Measurements from ENCODE around the gene TBC1D2. TPM values are rescaled to one million over a fixed set of nuclear protein-coding genes. Genes with fewer than 3 reads are reported as not detected.
"Not testable (repeated sequence)": the region's sequence is repeated elsewhere in the genome, so short reads cannot be mapped to it uniquely, and the experiment has no call there.

TBC1D2 gene
- total RNA-seq, 1 donor from 2014 or later = 20.2 TPM

DNA sequence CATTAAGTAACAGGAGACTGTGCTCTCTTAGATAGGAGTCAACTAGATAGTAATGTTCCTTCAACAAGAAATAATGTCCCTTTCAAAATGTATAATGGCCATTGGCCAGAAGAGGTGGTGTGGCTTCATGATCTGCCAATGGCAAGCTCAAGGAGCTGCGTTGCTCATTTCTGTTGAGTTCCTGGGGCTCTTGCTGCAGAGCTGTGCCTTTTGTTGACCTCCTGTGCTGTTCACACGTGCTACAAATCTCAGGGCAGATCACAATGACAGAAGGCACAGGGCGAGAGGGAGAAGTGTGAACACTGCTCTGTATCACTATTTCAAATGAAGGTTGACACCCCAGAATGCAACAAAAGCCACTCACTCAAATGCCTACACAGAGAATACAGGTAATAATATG, 16.0 kb upstream of the TBC1D2 start:
- DNase-seq (ENCODE audit: low read depth) = peak; percentile 53

DNA sequence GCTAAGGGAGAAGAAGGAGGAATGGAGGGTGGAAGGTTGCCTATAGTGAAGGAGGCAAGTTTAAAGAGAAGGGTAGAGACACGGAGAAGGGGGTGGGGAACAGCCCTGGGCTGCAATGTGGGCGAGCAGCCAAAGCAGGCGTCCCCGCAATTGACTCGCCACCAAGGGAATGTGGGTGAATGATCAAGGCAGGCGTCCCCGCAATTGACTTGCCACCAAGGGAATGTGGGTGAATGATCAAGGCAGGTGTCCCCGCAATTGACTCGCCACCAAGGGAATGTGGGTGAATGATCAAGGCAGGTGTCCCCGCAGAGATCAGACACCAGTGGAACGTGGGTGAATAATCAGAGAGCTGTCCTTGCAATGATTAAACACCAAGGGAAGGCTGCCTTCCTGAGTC, 14.8 kb upstream of the TBC1D2 start:
- DNase-seq (ENCODE audit: low read depth) = peak; percentile 91

DNA sequence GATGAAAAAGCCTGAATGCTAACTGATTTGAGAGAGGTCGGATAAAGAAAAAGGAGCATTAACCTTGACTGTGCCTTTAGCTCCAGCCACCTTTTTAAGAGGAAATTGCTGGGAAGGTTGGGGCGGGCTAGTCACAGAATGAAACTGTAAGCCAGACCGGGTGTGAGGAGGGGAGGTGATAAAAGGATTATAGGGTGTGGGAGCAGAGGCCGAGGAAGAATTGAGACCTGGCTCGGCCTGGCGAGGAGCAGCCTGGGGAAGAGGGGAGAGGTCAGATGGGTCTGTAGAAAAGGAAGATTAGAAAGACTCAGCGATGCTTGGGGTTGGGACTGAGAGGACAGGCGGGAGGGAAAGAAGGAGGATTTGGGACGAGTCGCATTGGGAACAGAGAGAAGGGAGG, 14.2 kb upstream of the TBC1D2 start:
- DNase-seq (ENCODE audit: low read depth) = not testable (repeated sequence)

DNA sequence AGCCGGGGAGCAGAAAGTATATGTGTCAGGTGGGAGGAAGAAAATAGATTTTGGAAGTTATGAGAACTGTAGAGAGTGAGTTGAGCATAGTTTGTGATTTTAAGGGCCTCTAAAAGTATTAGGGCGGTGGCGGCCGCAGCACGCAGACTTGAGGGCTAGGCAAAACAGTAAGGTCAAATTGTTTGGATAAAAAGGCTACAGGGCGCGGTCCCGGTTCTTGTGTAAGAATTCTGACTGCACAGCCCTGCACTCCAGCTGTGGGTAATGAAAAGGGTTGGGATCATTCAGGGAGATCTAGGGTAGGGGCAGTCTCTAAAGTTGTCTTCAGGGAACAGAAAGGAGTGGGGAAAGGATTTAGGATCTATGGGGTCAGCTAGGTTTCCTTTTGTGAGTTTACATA, 12.1 kb upstream of the TBC1D2 start:
- DNase-seq (ENCODE audit: low read depth) = not testable (repeated sequence)

DNA sequence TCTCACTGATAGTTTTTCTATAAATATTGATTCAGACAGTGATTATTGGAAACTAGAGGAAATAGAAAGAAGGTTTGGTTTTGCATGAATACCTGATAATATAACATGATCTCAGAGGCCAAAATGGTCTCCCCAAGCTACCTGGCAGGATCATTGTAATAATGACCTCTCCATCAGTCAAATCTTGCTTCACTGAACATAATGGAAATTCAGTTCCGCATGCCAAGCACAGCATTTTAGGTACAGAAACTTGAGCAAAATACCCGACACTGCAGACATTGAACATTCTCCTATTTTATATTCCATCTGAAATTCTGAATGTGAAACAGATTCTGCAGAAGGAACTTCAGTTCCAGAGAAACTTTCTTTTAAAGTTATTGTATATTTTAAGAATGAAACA, 9.1 kb upstream of the TBC1D2 start:
- DNase-seq (ENCODE audit: low read depth) = no peak

DNA sequence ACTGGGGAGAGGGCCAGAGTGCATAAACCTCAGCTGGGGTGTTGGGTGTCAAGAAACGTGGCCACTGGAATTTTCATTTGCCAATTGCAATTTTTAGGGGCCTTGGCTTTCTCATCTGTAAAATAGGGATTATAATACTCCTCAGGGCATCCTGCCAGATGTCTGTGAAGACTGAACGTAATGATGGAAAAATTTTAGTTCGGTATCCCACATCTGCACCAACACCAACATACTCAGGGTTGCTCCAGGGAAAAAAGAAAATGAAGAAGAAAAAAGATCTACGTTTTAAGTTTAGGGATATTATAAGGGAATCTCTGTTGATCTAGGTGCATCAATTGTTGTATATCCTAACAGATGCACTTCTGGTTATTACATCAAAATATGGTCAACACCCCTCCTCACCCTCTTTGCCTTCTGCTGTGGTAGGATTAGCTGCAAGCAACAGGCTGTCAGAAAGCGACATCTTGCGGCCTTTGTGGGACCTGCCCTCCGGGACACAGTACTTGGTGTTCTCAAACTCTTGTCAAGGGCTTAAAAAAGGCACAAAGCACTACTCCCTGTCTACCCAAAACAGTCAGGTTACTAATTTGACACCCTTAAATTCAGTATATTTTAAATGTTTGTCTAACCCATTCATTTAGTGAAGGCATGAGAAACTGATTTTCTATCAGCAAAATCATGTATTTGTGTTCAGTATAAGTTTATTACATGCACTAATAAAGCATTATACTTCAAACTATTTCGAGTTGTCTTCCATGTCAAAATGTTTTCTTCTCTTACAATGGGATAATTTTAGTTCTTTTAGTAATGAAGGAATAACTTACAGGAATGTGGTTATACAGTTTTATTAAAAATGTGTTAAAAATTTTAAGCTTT, 8.3 kb upstream of the TBC1D2 start:
- DNase-seq (ENCODE audit: low read depth) = peak; percentile 88

DNA sequence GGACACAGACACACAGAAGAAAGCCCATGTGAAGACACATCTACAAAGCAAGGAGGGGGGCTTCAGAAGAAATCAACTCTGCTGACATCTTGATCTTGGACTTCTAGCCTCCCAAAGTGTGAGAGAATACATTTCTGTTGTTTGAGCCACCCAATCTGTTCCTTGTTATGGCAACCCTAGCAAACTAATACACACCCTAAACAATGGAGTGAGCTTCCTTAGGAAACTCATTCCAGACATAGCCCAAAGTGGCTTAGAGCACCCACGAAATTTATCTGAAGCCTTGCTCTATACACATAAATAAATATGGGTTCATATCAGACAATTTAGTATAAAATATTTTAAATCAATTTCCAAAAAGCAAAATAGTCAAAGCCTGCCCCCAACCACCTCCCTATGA, 7.6 kb upstream of the TBC1D2 start:
- peak; percentile 48 for DNase-seq (ENCODE audit: low read depth)

DNA sequence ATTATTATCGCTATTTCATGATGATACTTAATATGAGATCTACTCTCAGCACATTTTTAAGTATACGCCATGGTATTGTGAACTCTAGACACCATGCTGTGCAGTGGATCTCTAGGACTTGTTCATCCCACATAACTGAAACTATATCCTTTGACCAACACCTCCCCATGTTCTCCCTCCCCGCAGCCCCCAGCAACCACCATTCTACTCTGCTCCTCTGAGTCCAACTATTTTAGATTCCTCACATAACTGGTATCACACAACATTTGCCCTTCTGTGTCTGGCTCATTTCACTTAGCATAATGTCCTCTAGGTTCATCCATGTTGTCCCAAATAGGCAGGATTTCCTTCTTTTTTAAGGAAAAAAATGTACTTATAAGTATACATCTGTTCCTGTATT, 6.6 kb upstream of the TBC1D2 start:
- DNase-seq (ENCODE audit: low read depth) = peak; percentile 87

DNA sequence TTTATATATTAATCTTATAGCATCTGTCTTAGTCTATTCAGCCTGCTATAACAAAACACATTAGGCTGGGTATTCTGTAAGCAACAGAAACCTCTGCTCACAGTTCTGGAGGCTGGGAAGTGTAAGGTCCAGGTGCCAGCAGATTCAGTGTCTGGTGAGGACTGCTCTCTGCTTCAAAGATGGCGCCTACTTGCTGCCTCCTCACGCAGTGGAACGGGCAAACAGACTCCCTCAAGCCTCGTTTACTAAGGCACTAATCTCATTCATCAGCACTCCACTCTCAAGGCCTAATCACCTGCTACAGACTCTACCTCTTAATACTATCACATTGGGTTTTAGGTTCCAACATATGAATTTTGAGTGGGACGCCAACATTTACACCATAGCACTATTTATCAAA, 5.2 kb upstream of the TBC1D2 start:
- DNase-seq (ENCODE audit: low read depth) = no peak

DNA sequence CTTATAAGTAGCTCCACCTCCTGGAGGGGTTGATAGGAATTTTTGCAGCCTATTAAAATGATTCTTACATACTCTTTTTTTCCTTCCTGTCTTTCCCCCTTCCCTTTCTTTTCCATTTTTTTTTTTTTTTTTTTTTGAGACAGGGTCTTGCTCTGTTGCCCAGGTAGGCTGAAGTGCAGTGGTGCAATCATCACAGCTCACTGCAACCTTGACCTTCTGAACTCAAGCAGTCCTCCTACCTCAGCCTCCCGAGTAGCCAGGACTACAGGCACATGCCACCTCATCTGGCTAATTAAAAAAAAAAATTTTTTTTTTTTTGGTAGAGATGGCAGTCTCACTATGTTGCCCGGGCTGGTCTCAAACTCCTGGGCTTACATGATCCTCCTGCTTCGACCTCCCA, 4.3 kb upstream of the TBC1D2 start:
- no peak for DNase-seq (ENCODE audit: low read depth)

DNA sequence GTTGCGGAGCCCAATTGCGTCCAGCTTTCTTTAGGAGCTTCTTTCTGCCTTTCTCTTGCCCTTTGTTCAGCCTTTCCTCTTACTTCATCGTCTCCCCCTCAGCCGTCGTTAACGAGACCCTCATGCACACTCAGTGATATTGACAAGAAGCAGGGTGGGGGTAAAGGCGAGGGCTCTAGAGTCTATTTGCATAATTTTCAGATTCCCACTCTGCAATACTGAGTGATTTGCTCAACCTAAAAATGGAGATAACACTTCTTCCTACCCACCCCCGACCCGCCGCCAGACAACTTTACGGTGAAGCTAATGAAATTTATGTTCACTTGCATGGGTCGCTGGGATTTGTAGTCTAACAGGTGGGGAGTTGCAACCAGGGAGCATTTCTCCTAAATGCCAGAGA, 1.3 kb upstream of the TBC1D2 start:
- peak; percentile 14 for DNase-seq (ENCODE audit: low read depth)

DNA sequence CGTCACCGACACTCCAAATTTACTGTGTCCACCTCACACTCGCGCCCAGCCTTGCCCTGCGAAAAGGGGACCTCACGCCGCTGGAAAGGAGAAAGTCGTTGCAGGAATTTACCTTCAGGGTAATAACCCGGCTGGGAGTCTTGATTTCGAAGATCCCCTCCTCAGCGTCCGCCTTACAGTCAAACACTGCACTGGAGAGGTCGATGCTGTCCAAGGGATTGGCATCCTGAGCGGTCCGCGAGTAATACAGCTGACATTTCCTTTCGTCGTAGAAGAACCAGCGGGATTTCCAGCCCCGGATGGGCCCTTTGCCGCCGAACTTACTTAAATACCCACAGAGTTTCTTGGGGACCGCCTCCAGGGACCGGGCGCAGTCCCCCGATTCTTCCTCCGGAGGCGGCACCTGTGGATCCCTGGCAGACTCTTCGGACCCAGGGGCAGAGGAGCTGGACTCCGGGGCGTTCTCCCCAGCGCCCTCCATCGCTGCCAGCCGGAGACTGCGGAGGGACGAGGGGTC, 330 bp downstream of the TBC1D2 start:
- no peak for DNase-seq (ENCODE audit: low read depth)

DNA sequence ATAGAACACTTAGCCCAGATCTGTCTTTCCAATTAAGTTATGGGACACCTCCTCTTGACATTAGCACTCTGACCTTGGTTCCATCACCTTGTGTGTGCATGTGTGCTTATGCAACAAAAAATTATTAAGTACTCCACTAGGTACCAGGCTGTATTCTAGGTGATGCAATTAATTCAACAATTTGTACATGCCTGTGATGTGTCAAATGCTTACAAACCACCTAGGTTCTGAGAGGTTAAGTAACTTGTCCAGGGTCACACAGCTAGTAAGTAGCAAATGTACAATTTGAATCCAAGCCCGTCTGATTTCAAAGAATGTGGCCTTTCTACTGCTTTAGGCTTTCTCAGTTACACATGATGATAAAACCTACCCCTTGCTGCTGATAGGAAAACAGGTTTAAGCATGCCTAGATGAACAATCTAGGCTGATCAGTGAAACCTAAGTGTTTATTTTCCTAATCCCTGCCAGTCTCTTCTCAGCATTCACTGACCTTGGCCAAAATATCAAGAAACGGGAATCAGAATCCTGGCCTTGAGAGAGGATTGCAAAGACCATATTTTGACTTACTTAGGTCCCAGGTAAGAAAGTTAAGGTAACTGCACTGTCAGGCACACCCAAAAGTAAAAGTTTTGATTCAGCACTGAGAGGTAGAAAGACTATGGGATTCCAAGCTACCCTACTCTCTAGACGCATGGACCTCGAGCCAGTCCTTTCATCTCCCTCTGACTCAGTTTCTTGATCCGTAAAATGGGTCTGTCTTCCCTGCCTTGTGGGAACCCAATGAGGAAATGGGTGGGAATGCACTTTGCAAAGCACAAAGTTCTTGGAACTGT, 1.0 kb downstream of the TBC1D2 start:
- DNase-seq (ENCODE audit: low read depth) = no peak

DNA sequence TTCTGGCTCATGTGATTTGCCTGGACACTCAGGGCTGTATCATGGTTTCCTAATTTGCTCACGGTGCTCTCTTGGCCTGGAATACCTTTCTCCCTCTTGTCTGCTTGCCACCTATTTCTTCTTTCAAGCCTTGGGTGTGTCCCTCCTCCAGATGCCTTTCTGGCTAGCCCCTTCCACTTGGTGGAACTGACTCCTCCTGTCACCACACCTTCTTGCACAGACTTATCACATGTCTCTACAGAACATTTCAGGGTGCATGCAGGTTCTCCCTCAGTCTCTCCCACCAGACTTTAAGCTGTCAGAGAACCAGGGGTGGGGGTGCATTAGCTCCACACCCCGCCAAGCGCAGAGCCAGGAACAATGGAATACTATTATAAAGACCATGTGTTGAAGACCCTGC, 1.9 kb downstream of the TBC1D2 start:
- DNase-seq (ENCODE audit: low read depth) = no peak

DNA sequence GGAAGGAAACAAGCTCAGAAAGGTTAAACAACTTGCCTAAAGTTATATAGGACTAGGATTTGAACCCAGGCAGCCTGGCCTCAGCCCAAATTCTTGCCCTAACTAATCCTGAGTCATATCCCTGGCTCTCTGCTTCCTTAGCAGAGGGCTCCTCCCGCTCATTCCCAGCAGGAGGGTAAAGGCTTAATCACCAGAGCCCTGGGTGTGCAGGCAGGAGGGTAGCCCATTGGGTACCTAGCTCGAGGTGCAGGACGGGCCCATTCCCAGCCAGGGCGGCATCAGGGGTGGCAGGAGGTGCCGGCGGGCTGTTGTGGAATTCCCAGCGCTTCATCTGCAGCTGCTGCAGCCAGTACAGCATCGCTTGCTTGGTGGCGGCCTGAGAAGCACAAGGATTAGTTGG, 3.9 kb downstream of the TBC1D2 start:
- peak; percentile 59 for DNase-seq (ENCODE audit: low read depth)

DNA sequence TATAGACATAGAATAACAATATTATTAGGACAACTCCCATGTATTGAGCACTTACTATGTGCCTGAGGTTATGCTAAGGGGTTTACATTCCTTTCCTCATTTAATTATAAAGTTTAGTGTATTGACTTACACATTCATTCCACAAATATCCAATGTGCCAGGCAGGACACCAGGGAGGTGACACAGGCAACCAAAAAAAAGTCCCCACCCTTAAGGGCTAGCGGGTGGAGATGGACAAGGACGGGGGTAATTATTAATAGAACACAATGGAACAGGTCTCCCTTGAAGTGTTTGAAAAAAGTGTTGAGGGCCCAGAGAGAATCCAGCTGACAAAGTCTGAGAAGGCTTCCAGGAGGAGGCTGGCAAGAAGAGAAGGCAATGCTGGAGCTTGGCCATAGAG, 5.7 kb downstream of the TBC1D2 start:
- peak; percentile 25 for DNase-seq (ENCODE audit: low read depth)

DNA sequence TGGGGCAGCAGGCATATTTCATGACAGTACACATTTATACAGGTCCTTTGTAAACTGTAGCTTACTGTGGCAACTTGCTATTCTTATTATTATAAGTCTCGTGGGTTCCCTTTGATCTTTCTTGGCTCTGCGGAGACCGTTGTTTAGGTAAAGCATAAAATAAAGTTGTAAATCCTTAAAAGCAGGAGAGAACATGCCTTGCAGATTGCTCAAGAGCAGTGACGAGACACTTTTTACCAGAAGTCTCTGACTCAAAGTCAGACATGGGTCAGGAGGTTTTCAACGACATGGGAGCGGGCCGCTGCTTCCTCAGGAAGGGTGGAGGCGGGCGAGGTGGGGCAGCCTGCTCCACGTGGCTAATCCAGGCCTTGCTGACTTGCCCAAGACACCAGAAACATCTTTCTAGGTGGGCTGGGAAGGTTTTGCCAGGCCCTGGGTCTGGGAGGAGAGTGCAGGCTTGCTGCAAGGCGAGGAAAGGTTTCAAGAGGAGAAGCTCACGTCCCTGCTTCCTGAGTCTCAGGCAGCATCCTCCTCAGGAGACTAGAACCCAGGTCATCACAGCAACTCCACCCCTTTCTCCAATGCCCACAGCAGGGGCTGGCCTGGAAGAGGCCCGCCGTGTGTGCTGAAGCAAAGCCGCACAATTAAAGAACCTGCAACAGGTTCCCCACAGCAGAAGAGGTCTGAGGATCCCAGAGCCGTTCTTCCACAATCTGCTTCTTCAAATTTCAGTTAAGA, 6.5 kb downstream of the TBC1D2 start:
- peak; percentile 64 for DNase-seq (ENCODE audit: low read depth)

DNA sequence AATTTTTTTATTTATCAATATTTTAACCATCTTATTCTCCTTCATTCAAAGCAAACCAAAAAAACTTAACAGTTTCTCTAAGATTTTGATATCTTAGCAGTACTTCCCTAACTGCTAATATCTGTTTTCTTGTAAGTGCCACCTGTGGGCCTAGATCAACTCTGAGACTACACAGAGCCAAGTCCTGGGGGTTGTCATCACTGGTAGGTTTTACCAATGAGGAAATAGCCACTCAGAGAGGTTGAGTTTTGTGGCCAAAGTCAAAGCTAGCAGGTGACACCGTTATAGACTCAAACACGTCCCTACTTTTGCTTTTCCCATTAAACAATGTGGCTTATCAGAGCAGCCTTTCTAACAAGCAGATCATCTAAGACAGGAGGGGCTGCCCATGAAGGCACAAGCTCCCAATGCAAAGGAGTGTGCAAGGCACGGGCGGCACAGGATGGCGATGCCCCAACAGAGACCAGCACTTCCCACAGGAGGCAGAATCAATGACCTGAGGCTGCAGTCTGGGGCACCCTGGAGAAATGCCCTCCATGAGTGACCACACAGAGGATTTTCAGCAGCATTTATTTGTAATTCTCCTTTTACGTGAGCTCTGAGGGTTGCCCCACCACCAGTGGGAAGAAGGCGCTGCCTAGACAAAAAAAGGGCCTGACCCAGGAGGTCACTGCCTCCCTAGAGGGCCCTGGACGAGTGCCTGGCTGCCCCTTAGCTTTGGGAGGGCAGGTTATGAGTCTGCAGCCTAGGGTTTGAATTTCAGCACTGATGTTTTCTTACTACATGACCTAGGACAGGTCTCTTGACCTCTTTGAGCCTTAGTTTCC, 7.4 kb downstream of the TBC1D2 start:
- no peak for DNase-seq (ENCODE audit: low read depth)

DNA sequence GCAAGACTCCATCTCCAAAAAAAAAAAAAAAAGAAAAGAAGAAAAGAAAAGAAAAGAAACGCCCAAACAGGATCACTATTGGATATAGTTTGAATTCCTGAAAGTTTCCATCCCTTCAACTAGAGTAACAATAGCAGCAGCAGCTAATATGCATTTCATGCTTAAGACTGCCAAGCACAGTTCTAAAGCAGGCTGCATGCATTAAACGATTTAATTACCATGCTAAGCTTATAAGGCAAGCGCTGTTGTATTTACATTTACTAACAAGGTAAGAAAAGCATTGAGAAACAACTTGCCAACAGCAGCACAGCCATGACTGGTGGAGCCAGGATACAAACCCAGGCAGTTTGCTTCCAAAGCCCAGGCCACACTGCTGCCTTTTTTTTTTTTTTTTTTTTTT, 13.0 kb downstream of the TBC1D2 start:
- DNase-seq (ENCODE audit: low read depth) = no peak

Data from myocyte (in vitro differentiated cells).